GM19025 (cell line): Measurements from ENCODE around the gene NABP1.

ENCODE experiments used
- ATAC-seq: cut with Tn5 transposase; IDR thresholded peaks from one replicate; pipeline ENCODE4 v1.9.1; 2021; ENCODE audit warnings: mild to moderate bottlenecking, low read depth, moderate library complexity; ENCODE audit not compliant: unreplicated experiment

The NABP1 gene

DNA sequence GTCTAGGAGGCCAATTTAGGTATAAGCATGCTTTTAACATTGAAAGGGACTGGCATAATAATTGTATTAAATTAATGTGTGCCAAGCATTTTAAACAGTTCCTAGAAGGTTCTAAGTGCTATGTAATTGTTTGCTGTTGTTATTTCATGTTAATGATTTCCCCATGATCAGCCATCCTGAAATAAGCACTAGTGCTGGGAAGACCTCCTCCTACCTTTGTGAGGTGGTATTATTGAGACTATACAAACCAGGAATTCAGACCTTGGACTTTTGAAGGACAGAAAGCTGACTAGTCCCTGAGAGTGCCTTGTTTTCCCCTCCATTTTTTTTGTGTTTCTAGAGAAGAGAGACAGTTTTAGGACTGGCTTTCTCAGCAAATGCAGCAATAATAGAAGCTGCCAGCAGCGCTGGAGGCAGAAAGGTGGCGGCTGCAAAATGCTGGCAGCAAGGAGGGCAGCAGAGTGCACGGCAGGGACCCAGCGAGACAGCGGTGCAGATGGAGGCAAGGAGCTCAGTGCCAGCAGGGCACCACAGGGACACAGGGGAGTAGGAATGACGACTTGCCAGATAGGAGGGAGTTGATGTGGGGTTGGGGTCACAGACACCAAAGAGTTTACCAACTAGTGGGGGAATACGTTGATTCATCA, 25.3 kb downstream of the NABP1 start:
- ATAC-seq, result no peak

DNA sequence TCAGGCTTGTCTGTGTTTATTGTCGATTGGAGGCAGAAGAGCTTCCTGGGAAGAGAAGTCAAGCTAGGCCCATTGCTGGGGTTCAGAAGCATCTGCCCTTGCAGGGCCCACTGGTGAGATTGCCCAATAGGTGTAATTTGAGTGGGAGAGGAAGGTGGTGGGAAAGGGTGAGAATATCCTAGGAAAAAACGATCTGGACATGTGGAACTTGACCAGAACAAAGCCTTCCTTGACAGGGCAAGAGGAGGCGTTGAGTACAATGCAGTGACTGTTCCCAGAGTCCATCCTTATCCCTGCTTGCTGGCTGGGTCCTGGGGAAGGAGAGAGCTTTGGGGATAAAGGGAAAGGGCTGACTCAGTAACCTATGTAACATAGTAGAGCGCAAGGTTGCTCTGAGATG, 27.1 kb downstream of the NABP1 start:
- no peak for ATAC-seq

DNA sequence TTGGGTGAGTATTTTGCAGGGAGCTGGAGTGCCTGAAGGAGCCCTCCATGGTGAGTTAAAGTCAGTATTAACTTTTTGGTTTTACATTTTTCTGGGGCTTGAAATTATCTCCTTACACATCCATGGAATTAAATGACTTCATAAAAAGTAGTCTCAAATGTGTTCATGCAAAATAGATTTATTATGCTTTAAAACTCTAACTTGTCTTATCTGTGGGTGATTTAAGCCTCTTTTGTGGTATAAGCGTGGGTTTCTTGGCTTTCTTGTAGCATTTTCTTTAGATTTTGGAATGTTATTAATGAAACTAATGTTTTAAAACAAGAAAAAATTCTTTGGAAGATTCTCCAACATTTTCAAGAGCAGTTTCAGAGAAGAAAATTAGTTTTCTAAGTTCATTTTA, 27.8 kb downstream of the NABP1 start:
- ATAC-seq, result no peak

DNA sequence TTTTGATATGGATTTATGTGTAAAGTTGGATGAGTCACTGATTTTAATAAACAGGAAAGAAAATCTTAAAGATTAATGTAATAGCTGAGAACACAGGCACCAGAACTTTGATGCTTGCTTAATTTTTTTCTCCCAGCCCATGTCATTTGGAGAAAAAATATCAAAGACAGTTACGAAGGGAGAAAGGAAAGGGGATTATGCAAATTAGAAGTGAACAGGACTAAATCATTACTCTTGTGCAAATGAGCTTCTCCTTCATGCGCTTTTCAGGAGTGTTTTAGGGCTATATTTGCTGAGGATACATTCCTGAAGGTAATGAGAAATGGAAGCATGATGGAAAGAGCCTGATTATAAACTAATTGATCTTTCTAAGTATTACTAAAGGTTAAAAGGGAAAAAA, 28.9 kb downstream of the NABP1 start:
- no peak for ATAC-seq

DNA sequence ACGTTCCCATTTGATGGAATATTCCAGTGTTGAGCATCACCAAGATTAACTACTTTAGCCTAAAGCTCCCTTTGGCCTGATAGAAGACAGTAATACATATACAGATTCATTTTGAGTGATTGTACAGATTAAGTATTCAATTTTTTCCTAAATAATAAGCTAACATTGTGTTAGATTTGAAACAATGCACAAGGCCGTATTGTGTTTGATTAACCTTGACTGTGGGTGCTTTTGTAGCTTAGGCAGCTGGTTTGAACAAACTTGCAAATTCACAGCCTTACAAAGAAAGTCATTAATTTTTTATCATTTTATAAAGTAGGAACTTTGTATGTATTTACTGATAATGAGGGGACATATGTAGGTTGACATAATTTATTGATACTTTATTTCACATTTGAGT, 29.6 kb downstream of the NABP1 start:
- no peak for ATAC-seq

DNA sequence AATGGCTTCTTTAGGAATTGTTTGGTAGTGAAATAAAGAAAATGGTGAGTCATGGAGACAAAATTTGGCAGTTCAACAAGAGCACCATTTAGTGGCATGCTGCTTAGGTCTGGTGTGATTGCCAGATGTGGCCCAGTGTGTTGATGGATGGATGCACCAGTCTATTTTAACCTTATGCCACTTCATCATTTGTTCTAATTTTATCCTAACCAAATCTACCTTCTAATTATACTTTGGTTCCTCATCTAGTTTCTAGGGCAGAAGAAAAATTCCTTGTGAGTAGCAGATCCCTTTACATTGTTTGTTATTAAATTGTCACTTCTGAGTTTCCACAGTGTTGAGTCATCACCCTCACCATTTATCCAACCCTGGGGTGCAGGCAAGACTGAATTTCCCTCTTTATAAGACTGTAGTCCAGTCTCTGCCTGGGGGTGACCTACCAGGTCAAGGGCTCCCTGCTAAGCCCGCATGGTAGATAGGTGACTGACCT, 32.5 kb downstream of the NABP1 start:
- no peak for ATAC-seq

DNA sequence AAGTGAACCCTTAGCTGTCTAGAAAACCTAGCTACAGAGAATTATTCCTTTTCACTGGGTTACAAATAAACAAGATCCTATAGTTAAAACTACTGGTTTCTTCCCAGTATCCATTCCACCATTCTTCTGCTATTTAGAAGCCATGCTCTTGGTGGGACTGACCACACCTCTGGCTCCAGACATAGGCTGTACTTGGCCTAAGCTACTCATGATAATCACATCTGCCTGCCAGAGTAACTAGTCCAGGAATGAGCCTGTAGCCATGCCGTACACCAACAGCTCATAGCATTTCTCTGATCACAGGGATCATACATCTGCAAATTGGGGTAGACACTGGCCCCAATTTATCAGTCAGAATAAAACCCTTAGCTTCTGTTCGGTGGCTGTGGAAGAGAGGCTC, 33.7 kb downstream of the NABP1 start:
- ATAC-seq, result no peak

DNA sequence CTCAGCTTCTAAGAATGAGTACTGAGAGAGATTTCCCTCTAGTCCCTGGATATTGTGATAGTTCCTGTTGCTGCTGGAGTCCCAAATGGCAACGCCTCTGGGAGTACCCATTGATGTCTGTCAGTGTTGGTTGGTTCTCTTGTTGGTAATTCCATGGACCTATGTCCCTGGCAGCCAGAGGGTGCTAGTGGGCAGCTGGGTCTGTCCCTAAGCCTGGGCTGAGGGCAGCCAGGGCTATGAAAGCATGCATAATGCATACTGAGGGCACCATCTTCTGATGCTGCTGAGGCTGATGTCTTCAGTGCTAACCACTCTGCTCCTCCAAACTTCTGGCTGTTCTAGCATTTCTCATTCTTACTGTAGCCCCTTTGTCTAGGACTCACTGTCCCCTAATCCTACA, 35.9 kb downstream of the NABP1 start:
- ATAC-seq, result no peak

DNA sequence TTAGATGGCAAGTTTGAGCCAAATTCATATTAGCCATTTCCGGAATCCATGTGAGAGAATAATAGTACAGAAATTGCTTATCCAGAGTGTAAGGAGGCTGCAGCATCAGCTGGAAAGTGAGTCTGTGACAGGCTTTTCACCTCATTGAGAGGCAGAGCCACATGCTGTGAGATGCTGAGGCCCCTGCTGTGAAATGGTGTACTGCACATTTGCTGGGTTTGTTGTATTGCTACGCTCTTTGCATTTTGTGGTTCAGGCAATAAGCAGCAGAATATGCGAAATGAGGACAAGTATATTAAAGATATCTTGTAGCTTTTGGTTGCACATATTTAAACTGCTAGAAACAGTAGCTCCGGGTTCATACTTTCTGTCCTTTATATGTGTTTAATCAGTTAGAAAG, 37.0 kb downstream of the NABP1 start:
- ATAC-seq, result no peak

DNA sequence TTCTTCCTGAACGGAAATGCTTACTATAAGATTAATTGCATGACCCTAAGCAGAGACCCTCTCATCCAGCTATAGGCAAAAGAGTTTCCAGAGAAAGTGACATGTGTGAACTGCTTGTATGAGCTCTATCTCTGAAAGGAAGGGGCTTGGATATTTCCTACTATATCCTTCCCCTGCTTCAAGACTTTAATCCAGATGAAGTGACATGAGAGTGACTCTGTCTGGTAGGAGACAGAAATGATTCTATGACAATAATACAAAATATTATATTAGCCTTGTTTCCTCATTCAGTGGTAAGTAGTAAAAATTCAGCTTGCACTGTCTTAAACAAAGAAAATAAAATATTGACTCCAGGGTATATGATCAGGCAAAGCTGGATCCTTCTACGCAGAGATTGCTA, 37.5 kb downstream of the NABP1 start:
- ATAC-seq, result no peak

DNA sequence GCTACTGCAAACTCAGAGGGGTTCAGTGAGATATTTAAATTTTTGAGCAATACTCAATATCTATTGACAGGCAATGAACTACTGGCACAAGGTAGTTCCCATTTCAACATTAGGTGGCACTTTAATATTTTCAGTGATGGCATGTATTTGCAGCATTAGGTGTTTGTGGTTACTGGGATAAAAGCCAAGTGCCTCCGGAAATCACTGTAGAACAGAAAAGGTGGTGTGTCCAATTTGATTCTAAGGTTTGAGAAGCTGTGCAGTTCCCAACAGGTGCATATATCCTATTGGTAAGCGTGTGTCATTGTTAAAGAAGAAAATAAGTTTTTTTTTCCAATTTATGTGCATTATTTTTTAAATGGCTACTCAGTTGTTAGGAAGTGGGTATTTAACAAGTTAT, 41.3 kb downstream of the NABP1 start:
- ATAC-seq, result no peak

DNA sequence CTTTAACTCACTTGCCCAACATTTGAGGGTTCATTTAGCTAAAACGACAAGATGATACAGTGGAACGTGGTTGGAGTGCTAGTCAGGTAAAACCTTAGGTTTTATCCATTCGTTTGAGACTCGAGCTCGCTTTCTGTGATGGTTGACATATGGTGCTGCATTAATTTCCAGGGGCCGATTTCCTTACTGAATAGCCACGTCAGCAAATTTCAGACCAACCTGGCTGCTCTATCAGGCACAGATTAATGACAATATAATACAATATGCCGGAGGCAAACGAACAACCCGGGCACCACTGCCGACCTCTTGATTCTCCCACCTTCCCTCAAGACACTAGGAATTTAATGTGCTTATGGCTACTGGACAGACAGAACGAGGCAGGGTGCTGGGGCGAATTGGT, 42.0 kb downstream of the NABP1 start:
- no peak for ATAC-seq

DNA sequence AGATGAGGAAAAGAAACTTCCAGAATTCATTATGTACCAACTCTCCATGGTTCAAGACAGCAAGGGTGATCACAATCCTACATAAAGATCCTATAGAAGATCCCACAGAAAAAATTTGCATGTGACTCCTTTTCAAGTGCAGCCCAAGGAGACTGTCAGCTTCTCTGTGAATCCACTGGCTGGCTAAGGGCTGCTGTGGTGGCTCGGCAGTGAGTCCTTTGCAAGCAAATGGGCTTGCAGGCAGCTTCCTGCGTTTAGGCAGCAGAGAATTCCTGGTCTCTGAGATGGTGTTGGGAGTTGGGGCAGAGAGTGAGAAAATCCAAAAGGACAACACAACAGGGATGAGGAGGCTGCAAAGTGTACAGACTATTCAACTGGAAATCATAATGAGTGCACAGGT, 43.4 kb downstream of the NABP1 start:
- ATAC-seq, result no peak

DNA sequence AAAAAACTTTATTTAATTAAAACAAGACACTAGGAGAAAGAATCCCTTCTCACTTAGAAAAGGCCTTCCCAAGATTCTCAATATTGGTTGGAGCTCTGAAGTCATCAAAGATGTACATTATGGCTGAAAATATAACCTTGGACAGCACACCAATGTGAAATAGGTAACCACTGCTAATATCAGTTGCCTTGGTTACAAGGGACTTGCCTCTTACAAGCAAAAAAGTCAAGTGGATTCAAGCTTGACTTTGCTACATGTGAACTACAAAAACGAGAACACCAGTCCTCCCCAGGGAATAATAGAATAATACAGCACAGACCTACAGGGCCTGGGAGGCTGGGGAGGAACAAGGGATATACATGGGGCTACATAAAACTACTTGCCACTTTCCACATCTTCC, 46.1 kb downstream of the NABP1 start:
- no peak for ATAC-seq

DNA sequence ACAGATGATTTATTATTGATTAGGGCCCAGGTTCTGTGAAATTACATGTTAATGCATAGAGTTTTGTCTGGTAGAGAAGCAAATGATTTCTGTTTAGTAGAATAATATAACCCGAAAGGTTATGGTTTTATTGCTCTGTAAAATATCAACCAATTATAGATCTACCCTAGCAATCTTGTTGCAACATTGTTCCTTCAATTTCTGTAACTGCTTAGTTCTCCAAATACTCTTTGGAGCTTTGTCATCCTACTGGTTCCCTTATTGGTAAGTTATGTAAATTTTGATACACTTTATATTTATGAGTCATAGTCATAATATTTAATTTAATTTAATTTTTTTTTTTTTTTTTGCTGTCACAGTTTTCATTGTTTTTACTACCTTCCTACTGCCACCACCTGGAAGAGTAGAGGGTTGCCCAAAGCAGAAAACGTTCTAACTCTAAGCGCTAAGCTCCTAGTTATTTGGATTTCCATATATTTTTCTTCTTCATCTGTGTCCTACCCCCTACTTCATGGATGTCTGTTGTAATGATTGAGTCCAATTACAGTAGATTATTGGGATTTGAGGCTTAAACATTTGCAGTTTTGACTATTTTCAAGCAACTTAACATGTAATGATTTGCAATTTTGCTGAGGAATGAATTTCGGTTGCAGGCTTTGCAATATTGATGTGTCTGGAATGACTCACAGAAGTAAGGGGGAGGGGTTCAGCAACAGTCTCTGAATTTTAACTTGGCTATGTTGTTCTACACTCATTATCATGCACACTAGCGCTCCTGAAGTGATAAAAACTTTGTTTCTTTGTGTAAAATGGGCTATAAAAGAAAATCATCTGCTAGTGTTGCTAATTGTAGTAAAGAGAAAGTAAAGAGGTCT, 51.1 kb downstream of the NABP1 start:
- ATAC-seq, result no peak

DNA sequence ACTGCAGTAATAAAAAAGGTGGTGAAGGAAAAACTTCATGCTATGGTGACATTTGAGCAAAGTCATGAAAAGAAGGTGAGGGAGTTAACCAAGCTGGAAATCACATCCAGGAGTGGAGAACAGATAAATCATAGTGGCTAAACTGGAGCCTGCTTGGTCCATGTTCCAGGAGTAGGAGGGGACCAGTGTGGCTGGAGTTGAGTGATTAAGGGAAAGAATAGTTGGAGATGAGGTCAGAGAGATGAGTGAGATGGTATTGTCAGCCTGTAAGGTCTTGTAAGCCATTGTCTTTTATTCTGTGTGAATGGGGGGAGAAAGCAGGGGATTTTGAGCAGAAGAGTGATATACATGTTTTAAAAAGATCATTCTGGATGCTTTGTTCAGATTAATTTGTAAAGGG, 52.3 kb downstream of the NABP1 start:
- no peak for ATAC-seq
